D341Med (cell line): Measurements from ENCODE around the gene PLEKHG3.

Experiments used
- DNase-seq: peaks from one replicate; pipeline ENCODE4 v3.0.0; 2012; ENCODE audit warnings: low spot score

The PLEKHG3 gene

GRCh38 chr14:64748995-64749714 is 44.9 kb downstream of the PLEKHG3 start:
- no peak for DNase-seq

GRCh38 chr14:64752909-64753308 is 48.7 kb downstream of the PLEKHG3 start:
- DNase-seq = no peak

- DNase-seq = no peak
These were observed 49.1 kb downstream of the PLEKHG3 start for GRCh38 chr14:64753374-64753773.

- no peak for DNase-seq
These were observed 49.8 kb downstream of the PLEKHG3 start for GRCh38 chr14:64753999-64754398.

- no peak for DNase-seq
These were observed 50.5 kb downstream of the PLEKHG3 start for GRCh38 chr14:64754685-64755084.

- no peak for DNase-seq
These were observed 51.6 kb downstream of the PLEKHG3 start for GRCh38 chr14:64755781-64756221.

GRCh38 chr14:64756712-64757111 is 52.5 kb downstream of the PLEKHG3 start:
- no peak for DNase-seq

GRCh38 chr14:64757601-64758000 is 53.4 kb downstream of the PLEKHG3 start:
- no peak for DNase-seq

GRCh38 chr14:64758025-64758521 is 53.8 kb downstream of the PLEKHG3 start:
- no peak for DNase-seq

GRCh38 chr14:64758691-64759554 is 54.7 kb downstream of the PLEKHG3 start:
- DNase-seq = no peak

GRCh38 chr14:64759555-64759938 is 55.3 kb downstream of the PLEKHG3 start:
- DNase-seq = no peak

- DNase-seq = peak; percentile 74
These were observed 56.0 kb downstream of the PLEKHG3 start for GRCh38 chr14:64760146-64760755.

GRCh38 chr14:64760916-64761315 is 56.7 kb downstream of the PLEKHG3 start:
- no peak for DNase-seq

GRCh38 chr14:64761441-64762043 is 57.3 kb downstream of the PLEKHG3 start:
- DNase-seq = no peak

- peak; percentile 63 for DNase-seq
These were observed 58.1 kb downstream of the PLEKHG3 start for GRCh38 chr14:64762044-64763034.

- no peak for DNase-seq
These were observed 59.0 kb downstream of the PLEKHG3 start for GRCh38 chr14:64763085-64763782.

GRCh38 chr14:64763801-64764621 is 59.8 kb downstream of the PLEKHG3 start:
- DNase-seq = no peak

- DNase-seq = peak; percentile 89
These were observed 60.7 kb downstream of the PLEKHG3 start for GRCh38 chr14:64764641-64765520.
